Measurements from ENCODE around the gene PRDM16. TPM values are rescaled to one million over a fixed set of nuclear protein-coding genes. Genes with fewer than 3 reads are reported as not detected.

Gene PRDM16
- total and polyA plus RNA-seq, 2 of the 8 experiments (the other 6 are each of a cell fraction or from before 2014, with no cell fraction given), result 0.39 to 0.43 TPM

- no peak overlapping the region for H2BK5ac ChIP-seq (ENCODE audit: low read depth, low read length)
- no peak overlapping the region for H2AFZ ChIP-seq (ENCODE audit: low read length)
- no peak overlapping the region for H4K91ac ChIP-seq (replicated peaks; ENCODE audit: insufficient read length, low read length)
- H3K4me2 ChIP-seq (ENCODE audit: insufficient read depth in 1 of 2, low read depth in 2 of 2, low read length in 2 of 2), result no peak overlapping the region
- no peak overlapping the region for H2BK120ac ChIP-seq (replicated peaks; ENCODE audit: low read depth, low read length)
- POLR2A ChIA-PET (ENCODE audit: partially characterized antibody), result no interaction called here
- FAIRE-seq, result no peak
- H3K4me3 ChIP-seq (ENCODE audit: extremely low read depth in 1 of 4, insufficient read depth in 2 of 4, low read depth in 3 of 4, low read length in 4 of 4), result no peak overlapping the region
- H3K9ac ChIP-seq (replicated peaks in 1 of 4; ENCODE audit: extremely low read depth in 1 of 4, low read depth in 3 of 4, low read length in 3 of 4), result no peak overlapping the region
- H3K79me2 ChIP-seq (ENCODE audit: control insufficient read depth in 1 of 2, insufficient read depth in 2 of 2, low read length in 2 of 2), result no peaks in the 10 kb centered on the region
- H3K4me1 ChIP-seq (replicated peaks in 1 of 4; ENCODE audit: control insufficient read depth in 3 of 4, insufficient read depth in 4 of 4, low read length in 3 of 4), result peaks cover 0 to 5% (median 0%) of the 10 kb centered on the region in 4 experiments; a peak in 1 of 7 replicates
- no peaks in the 10 kb centered on the region for H3K23me2 ChIP-seq (ENCODE audit: low read depth, low read length)
- H2BK15ac ChIP-seq (ENCODE audit: low read length), result no peak overlapping the region
- H4K5ac ChIP-seq (ENCODE audit: insufficient read length, low read depth, low read length), result no peak overlapping the region
- H2BK12ac ChIP-seq (ENCODE audit: low read depth, low read length), result no peak overlapping the region
- WGBS, 2 experiments (ENCODE audit: extremely low coverage in 1 of 2, insufficient coverage in 1 of 2, insufficient read length in 1 of 2, insufficient replicate concordance in 2 of 2, low coverage in 1 of 2, low lambda C conversion rate in 2 of 2, missing lambda C conversion rate in 1 of 2), result 84% methylated on average over 10 of the region's 11 CpGs; no CpG with 5 or more reads in 1 of the 2 experiments
- CTCF ChIA-PET (ENCODE audit: partially characterized antibody), result no interaction called here
- H3K36me3 ChIP-seq (ENCODE audit: control insufficient read depth in 2 of 4, insufficient read depth in 4 of 4, low read length in 3 of 4), result no peaks in the 10 kb centered on the region
- no peak overlapping the region for H2BK20ac ChIP-seq (ENCODE audit: low read length)
- no peak for DNase-seq (ENCODE audit: low read depth in 1 of 2, low spot score in 2 of 2)
- no peak overlapping the region for H2AK5ac ChIP-seq (ENCODE audit: low read depth, low read length)
- no peaks in the 10 kb centered on the region for H3K27me3 ChIP-seq (replicated peaks in 1 of 4; ENCODE audit: control insufficient read depth in 3 of 4, extremely low read depth in 1 of 4, insufficient read depth in 3 of 4, low read length in 3 of 4)
- no peak overlapping the region for H3K18ac ChIP-seq (ENCODE audit: extremely low read depth, low read length)
- H3K23ac ChIP-seq (ENCODE audit: insufficient read length), result no peak overlapping the region
- H3K9me3 ChIP-seq (ENCODE audit: insufficient read depth in 2 of 2, low read depth in 1 of 2, low read length in 1 of 2), result peaks cover 79 to 91% of the 10 kb centered on the region in 2 experiments
- no peak overlapping the region for H3K14ac ChIP-seq (ENCODE audit: insufficient read length)
- H3K4ac ChIP-seq (replicated peaks; ENCODE audit: insufficient read length, low read depth, low read length), result no peak overlapping the region
- no peak overlapping the region for H3K27ac ChIP-seq (ENCODE audit: low read depth, low read length)
- H3K79me1 ChIP-seq (ENCODE audit: low read depth, low read length), result no peaks in the 10 kb centered on the region
- no peaks in the 10 kb centered on the region for H4K20me1 ChIP-seq (replicated peaks in 1 of 2; ENCODE audit: control insufficient read depth in 1 of 2, insufficient read depth in 2 of 2, low read length in 2 of 2)
- H4K8ac ChIP-seq (ENCODE audit: extremely low read depth, insufficient read depth, low read length), result no peak overlapping the region
- no peak overlapping the region for H3K56ac ChIP-seq (replicated peaks; ENCODE audit: insufficient read length, low read depth, low read length)
- no peak for TF ChIP-seq RXRA (IDR thresholded peaks at IDR 0.05; ENCODE audit: insufficient read depth, low read depth, low read length)
- TF ChIP-seq RBBP5 (IDR thresholded peaks at IDR 0.05; ENCODE audit: borderline replicate concordance, low read depth, low read length), result no peak
- TF ChIP-seq PHF8 (conservative IDR thresholded peaks at IDR 0.05; ENCODE audit: low read depth, low read length), result no peak
- no peak for TF ChIP-seq POLR2A (IDR thresholded peaks at IDR 0.05; ENCODE audit: control extremely low read depth in 1 of 2, low read depth in 2 of 2, low read length in 2 of 2)
- TF ChIP-seq CREB1 (IDR thresholded peaks at IDR 0.05), result no peak
- TF ChIP-seq SIRT6 (IDR thresholded peaks at IDR 0.05; ENCODE audit: low read length), result no peak
- no peak for TF ChIP-seq RFX5 (IDR thresholded peaks at IDR 0.05; ENCODE audit: borderline replicate concordance, low read depth, low read length)
- TF ChIP-seq TCF12 (IDR thresholded peaks at IDR 0.05; ENCODE audit: low read depth, low read length), result no peak
- no peak for TF ChIP-seq KDM1A (IDR thresholded peaks at IDR 0.05; ENCODE audit: borderline replicate concordance, low read length)
- TF ChIP-seq CTBP2 (IDR thresholded peaks at IDR 0.05; ENCODE audit: borderline replicate concordance, insufficient read depth, insufficient read length, low read length), result no peak
- TF ChIP-seq GABPA (IDR thresholded peaks at IDR 0.05; ENCODE audit: borderline replicate concordance, insufficient read depth, low read length), result no peak
- no peak for TF ChIP-seq E2F6 (IDR thresholded peaks at IDR 0.05)
- TF ChIP-seq KDM4A (IDR thresholded peaks at IDR 0.05; ENCODE audit: low read depth, low read length, severe bottlenecking), result no peak
- no peak for TF ChIP-seq FOSL1 (IDR thresholded peaks at IDR 0.05; ENCODE audit: insufficient read depth, low read depth, low read length)
Observed at GRCh38 chr1:3038113-3038551, 30.9 kb upstream of the PRDM16 start.

All from H1 (cell line).